ENCODE data around the gene MTRR.
A peak's percentile ranks its signal among the peaks of the same experiment; 100 is the strongest.
"Not testable (repeated sequence)": the region's sequence is repeated elsewhere in the genome, so short reads cannot be mapped to it uniquely, and the experiment has no call there.

Gene MTRR

GRCh38 chr5:7902666-7903625 lies 34.0 kb downstream of the MTRR start:
- DNase-seq: no peak

GRCh38 chr5:7904170-7904569 lies 35.2 kb downstream of the MTRR start:
- no peak for DNase-seq

- DNase-seq: no peak
Measured at GRCh38 chr5:7907612-7908011, 38.7 kb downstream of the MTRR start.

- no peak for DNase-seq
Measured at GRCh38 chr5:7908317-7908716, 39.4 kb downstream of the MTRR start.

GRCh38 chr5:7910738-7911428 lies 41.9 kb downstream of the MTRR start:
- DNase-seq: no peak

- not testable (repeated sequence) for DNase-seq
Measured at GRCh38 chr5:7911429-7911771, 42.5 kb downstream of the MTRR start.

GRCh38 chr5:7916171-7916804 lies 47.3 kb downstream of the MTRR start:
- no peak for DNase-seq

- DNase-seq: no peak
Measured at GRCh38 chr5:7917130-7918123, 48.5 kb downstream of the MTRR start.

GRCh38 chr5:7925961-7926695 lies 57.2 kb downstream of the MTRR start:
- no peak for DNase-seq

- DNase-seq: no peak
Measured at GRCh38 chr5:7926720-7927119, 57.8 kb downstream of the MTRR start.

GRCh38 chr5:7927466-7928375 lies 58.8 kb downstream of the MTRR start:
- DNase-seq: peak; percentile 17

GRCh38 chr5:7930011-7930410 lies 61.1 kb downstream of the MTRR start:
- DNase-seq: no peak

GRCh38 chr5:7941692-7942091 lies 72.7 kb downstream of the MTRR start:
- DNase-seq: no peak

GRCh38 chr5:7947301-7947700 lies 78.4 kb downstream of the MTRR start:
- DNase-seq: no peak

Data from stimulated activated CD4-positive, alpha-beta T cell treated with anti-CD3 and anti-CD28 coated beads, Interleukin-12 subunit alpha, Interleukin-12 subunit beta, amount 100 ng/mL, for 4 hours (primary cell).